B cell (primary cell): Measurements from ENCODE around the gene BMF. TPM values are rescaled to one million over a fixed set of nuclear protein-coding genes. Genes with fewer than 3 reads are reported as not detected.
A peak's percentile ranks its signal among the peaks of the same experiment; 100 is the strongest.

Experiments
- ATAC-seq: fragments of 200-7000 bp; cut with Tn5 transposase; one replicate; pipeline ENCODE4 v1.10.0; 2021; ENCODE audit warnings: low read depth, mild to moderate bottlenecking, moderate number of reproducible peaks, moderate library complexity
- CTCF ChIA-PET: fragments of 350-600 bp; sonication (Branson Sonifier 250); formaldehyde crosslinking; loops from one replicate; lab custom pipeline; 2021; ENCODE audit warnings: antibody characterized with exemption, inconsistent platforms; lab: Charles Lee
- POLR2A ChIA-PET: fragments of 350-600 bp; sonication (Branson Sonifier 250); formaldehyde crosslinking; loops from one replicate; lab custom pipeline; 2021; ENCODE audit warnings: antibody characterized with exemption; lab: Charles Lee
- DNase-seq: peaks from one replicate; pipeline ENCODE4 v3.0.0; 2013
- H2AFZ ChIP-seq: 2 replicates; pipeline ENCODE4 v1.6.1; 2012; ENCODE audit warnings: mild to moderate bottlenecking, low read depth, low read length; ENCODE audit not compliant: insufficient read depth, poor library complexity, severe bottlenecking
- H3K27ac ChIP-seq, 2 donors: 1 replicate in 1 of 2; 2 replicates in 1 of 2; pipeline ENCODE4 v1.5.1; 2012 to 2013; ENCODE audit warnings: low read length in 2 of 2, mild to moderate bottlenecking in 2 of 2, moderate library complexity in 1 of 2
- H3K27me3 ChIP-seq, 4 experiments: fragments of 200-600 bp in 1 of 4; sonication (generic) in 1 of 4; replicated peaks in 1 of 4; 1 replicate in 2 of 4; 2 replicates in 2 of 4; pipeline versions ENCODE4 v1.6.1 to v1.7.0; 2013 to 2016; ENCODE audit warnings: low read length in 3 of 4, mild to moderate bottlenecking in 2 of 4, mixed read lengths in 1 of 4, moderate library complexity in 1 of 4; ENCODE audit not compliant: insufficient read depth in 4 of 4, control insufficient read depth in 3 of 4; ENCODE audit errors: control extremely low read depth in 1 of 4
- H3K36me3 ChIP-seq, 2 experiments: replicated peaks in 1 of 2; 1 replicate in 1 of 2; 2 replicates in 1 of 2; pipeline versions ENCODE4 v1.6.1 to v1.7.1; 2013; ENCODE audit warnings: low read length in 1 of 2; ENCODE audit not compliant: insufficient read depth in 2 of 2, control insufficient read depth in 1 of 2; ENCODE audit errors: control extremely low read depth in 1 of 2, extremely low read depth in 1 of 2
- H3K4me1 ChIP-seq, 2 donors: fragments of 200-600 bp in 1 of 2; sonication (generic) in 1 of 2; 1 replicate in 1 of 2; 2 replicates in 1 of 2; pipeline versions ENCODE4 v1.5.1 to v1.6.1; 2013 to 2017; ENCODE audit warnings: low read length in 2 of 2; ENCODE audit not compliant: control insufficient read depth in 2 of 2, insufficient read depth in 2 of 2
- H3K4me2 ChIP-seq: replicated peaks from 2 replicates; pipeline ENCODE3; 2012; ENCODE audit warnings: mild to moderate bottlenecking, low read depth, low read length; ENCODE audit not compliant: poor library complexity, severe bottlenecking
- H3K4me3 ChIP-seq, 5 experiments: fragments of 200-600 bp in 1 of 5; sonication (generic) in 1 of 5; 1 replicate in 3 of 5; 2 replicates in 2 of 5; pipeline versions ENCODE4 v1.5.1 to v1.7.0; 2011 to 2016; ENCODE audit warnings: low read length in 4 of 5, mild to moderate bottlenecking in 4 of 5, low read depth in 2 of 5, control low read depth in 1 of 5, moderate library complexity in 1 of 5; ENCODE audit not compliant: insufficient read depth in 1 of 5; ENCODE audit errors: control extremely low read depth in 1 of 5, extremely low read depth in 1 of 5
- H3K79me2 ChIP-seq: fragments of 200-600 bp; sonication (generic); one replicate; pipeline ENCODE4 v1.6.0; 2016; ENCODE audit warnings: low read length; ENCODE audit not compliant: control insufficient read depth, insufficient read depth
- H3K9ac ChIP-seq: fragments of 200-600 bp; sonication (generic); 2 replicates; pipeline ENCODE4 v1.6.1; 2017; ENCODE audit warnings: mild to moderate bottlenecking, low read length, moderate library complexity
- H3K9me3 ChIP-seq, 3 donors: one replicate each; pipeline versions ENCODE4 v1.6.1 to v1.7.1; 2013; ENCODE audit warnings: low read length in 2 of 3; ENCODE audit not compliant: control insufficient read depth in 2 of 3, insufficient read depth in 1 of 3; ENCODE audit errors: control extremely low read depth in 1 of 3
- H4K20me1 ChIP-seq: 2 replicates; pipeline ENCODE4 v1.6.0; 2012; ENCODE audit warnings: mild to moderate bottlenecking, low read length; ENCODE audit not compliant: insufficient read depth, control insufficient read depth, poor library complexity, severe bottlenecking
- H3K27ac Mint-ChIP-seq: one replicate; pipeline ENCODE4 v1.8.0; 2021; ENCODE audit warnings: mixed read lengths
- H3K27me3 Mint-ChIP-seq: one replicate; pipeline ENCODE4 v1.8.0; 2021; ENCODE audit warnings: mixed read lengths
- H3K4me1 Mint-ChIP-seq: one replicate; pipeline ENCODE4 v1.8.0; 2021; ENCODE audit warnings: mixed read lengths
- H3K4me3 Mint-ChIP-seq: one replicate; pipeline ENCODE4 v1.8.0; 2021; ENCODE audit warnings: mixed read lengths
- H3K9me3 Mint-ChIP-seq: one replicate; pipeline ENCODE4 v1.8.0; 2022; ENCODE audit warnings: mixed read lengths; ENCODE audit not compliant: insufficient read depth
- EZH2 ChIP-seq: IDR thresholded peaks from 2 replicates; pipeline ENCODE4 v1.6.1; 2012; ENCODE audit warnings: borderline replicate concordance, low read depth, mild to moderate bottlenecking, moderate library complexity, low read length; ENCODE audit not compliant: insufficient read depth, poor library complexity, severe bottlenecking
- WGBS: methylation state at CpG from one replicate; pipeline ENCODE4 v1.1.5; 2013; ENCODE audit warnings: missing lambda C conversion rate; ENCODE audit not compliant: insufficient coverage; 5-methylcytosine and 5-hydroxymethylcytosine counted together
- intact Hi-C: fragments of 100-400 bp; cut with micrococcal nuclease; formaldehyde crosslinking; loops from one replicate; pipeline ENCODE4 v1.10.0; 2022
- polyA plus RNA-seq: library from polyadenylated mRNA; depleted of rRNA; stranded (reverse); fragments of >200 nt; gene quantifications from 2 replicates; pipeline ENCODE4 v1.2.3, GENCODE V29; 2012
- total RNA-seq, 2 donors: library from RNA; stranded (reverse); fragments of 120-200 nt in 1 of 2; gene quantifications; 1 replicate in 1 of 2; 2 replicates in 1 of 2; pipeline versions ENCODE4 v1.2.3 to v1.2.4, GENCODE V29; 2013 to 2022
- TF ChIP-seq, protein P1 (sequence below): fragments of 200-600 bp; IDR thresholded peaks from one replicate; pipeline ENCODE4 v1.8.0; 2022; ENCODE audit warnings: antibody characterized with exemption, mild to moderate bottlenecking

Gene BMF
- total and polyA plus RNA-seq, 2 donors (not counting 1 experiment from before 2014, with no cell fraction given): 43.2 to 343 TPM

DNA sequence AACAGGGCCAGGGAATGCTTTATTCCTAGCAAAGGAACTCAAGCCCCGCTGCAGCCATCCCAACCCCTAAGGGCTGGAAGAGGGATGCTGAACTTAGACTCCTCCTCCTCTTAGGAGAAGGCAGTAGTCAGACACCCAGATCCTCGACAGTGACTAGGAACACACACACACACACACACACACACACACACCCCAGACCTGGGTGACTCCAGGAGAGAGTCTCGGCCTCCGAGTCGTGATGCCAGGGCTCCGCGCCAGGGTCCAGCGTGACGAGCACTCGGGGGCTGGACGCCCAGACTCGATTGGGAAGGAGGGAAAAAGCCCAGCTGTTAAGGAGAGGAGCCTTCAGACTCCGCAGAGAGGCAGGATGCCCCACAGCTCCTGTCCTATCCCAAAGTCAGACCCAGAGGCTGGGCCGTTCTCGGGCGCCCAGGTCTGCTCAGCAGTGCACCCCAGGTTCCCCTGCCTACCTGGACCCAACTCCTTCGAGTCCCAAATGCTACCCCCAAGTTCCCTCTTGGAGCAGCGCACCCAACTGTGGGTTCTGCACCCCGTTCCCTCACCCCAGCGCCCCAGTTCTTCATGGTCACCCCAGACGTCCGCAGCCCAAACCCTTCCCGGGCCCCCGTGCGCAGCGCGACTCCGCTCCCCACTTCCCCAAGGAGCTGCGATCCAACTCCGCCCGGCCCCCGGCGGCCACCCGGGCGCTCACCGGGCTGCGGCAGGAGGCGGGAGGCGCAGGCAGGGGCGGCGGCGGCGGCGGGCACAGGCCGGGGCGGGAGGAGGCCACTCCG is 421 bp downstream of the BMF start:
- peak overlapping the region; percentile 11 to 88 (median 86) for H3K4me3 ChIP-seq
- Mint-ChIP-seq H3K4me3 (peak overlapping the region; percentile 90), H3K27ac (peak overlapping the region; percentile 97), H3K9me3 (no peaks in the 10 kb centered on the region), H3K27me3 (no peaks in the 10 kb centered on the region), H3K4me1 (peaks cover 58% of the 10 kb centered on the region)
- H3K4me2 ChIP-seq: peak overlapping the region; percentile 76
- H3K4me1 ChIP-seq: peaks cover 56 to 62% of the 10 kb centered on the region in 2 donors
- peaks cover 0 to 18% of the 10 kb centered on the region in 2 experiments for H3K36me3 ChIP-seq
- H3K27me3 ChIP-seq: no peaks in the 10 kb centered on the region
- DNase-seq: no peak
- peak overlapping the region; percentile 87 for H2AFZ ChIP-seq
- WGBS: 2% methylated on average over 46 of the region's 47 CpGs
- no peak for ATAC-seq
- no peaks in the 10 kb centered on the region for H4K20me1 ChIP-seq
- peaks cover 26% of the 10 kb centered on the region for H3K79me2 ChIP-seq
- TF ChIP-seq, protein P1, sequence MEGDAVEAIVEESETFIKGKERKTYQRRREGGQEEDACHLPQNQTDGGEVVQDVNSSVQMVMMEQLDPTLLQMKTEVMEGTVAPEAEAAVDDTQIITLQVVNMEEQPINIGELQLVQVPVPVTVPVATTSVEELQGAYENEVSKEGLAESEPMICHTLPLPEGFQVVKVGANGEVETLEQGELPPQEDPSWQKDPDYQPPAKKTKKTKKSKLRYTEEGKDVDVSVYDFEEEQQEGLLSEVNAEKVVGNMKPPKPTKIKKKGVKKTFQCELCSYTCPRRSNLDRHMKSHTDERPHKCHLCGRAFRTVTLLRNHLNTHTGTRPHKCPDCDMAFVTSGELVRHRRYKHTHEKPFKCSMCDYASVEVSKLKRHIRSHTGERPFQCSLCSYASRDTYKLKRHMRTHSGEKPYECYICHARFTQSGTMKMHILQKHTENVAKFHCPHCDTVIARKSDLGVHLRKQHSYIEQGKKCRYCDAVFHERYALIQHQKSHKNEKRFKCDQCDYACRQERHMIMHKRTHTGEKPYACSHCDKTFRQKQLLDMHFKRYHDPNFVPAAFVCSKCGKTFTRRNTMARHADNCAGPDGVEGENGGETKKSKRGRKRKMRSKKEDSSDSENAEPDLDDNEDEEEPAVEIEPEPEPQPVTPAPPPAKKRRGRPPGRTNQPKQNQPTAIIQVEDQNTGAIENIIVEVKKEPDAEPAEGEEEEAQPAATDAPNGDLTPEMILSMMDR: no peak
- no peak for TF ChIP-seq EZH2
- intact Hi-C loops: loop anchor here (1.0 to 5.0 kb wide), 7 partner anchors 52 to 325 kb away; partner anchors contain the start of genes EIF2AK4, FSIP1, INAFM2 and SRP14
- ChIA-PET CTCF (interaction anchor here (0.7 to 33.4 kb wide), 17 partner anchors 10 to 1096 kb away, joined by 3 to 934 read pairs (median 6); partner anchors contain the start of gene SRP14), POLR2A (interaction anchor here (0.6 to 15.7 kb wide), 15 partner anchors 7 to 326 kb away, joined by 3 to 324 read pairs (median 6); partner anchors contain the start of genes FSIP1, PLCB2 and SRP14)
- peak overlapping the region; percentile 97 to 98 for H3K27ac ChIP-seq
- peak overlapping the region; percentile 84 for H3K9ac ChIP-seq
- no peaks in the 10 kb centered on the region for H3K9me3 ChIP-seq
